Osteocyte (in vitro differentiated cells): ENCODE measurements around the gene PDIA5. TPM values are rescaled to one million over a fixed set of nuclear protein-coding genes. Genes with fewer than 3 reads are reported as not detected.

Experiments
- DNase-seq: peaks from one replicate; pipeline ENCODE4 v3.0.0; 2021; ENCODE audit warnings: mixed read lengths; ENCODE audit not compliant: unreplicated experiment; ENCODE audit errors: extremely low spot score
- H3K27ac Mint-ChIP-seq: one replicate; pipeline ENCODE4 v1.8.0; 2021; ENCODE audit warnings: mild to moderate bottlenecking, mixed read lengths; ENCODE audit not compliant: unreplicated experiment
- H3K27me3 Mint-ChIP-seq: one replicate; pipeline ENCODE4 v1.8.0; 2021; ENCODE audit warnings: mixed read lengths; ENCODE audit not compliant: unreplicated experiment
- H3K36me3 Mint-ChIP-seq: one replicate; pipeline ENCODE4 v1.8.0; 2021; ENCODE audit warnings: mixed read lengths; ENCODE audit not compliant: unreplicated experiment
- H3K4me1 Mint-ChIP-seq: one replicate; pipeline ENCODE4 v1.8.0; 2021; ENCODE audit warnings: mixed read lengths; ENCODE audit not compliant: unreplicated experiment
- H3K4me3 Mint-ChIP-seq: one replicate; pipeline ENCODE4 v1.8.0; 2021; ENCODE audit warnings: mild to moderate bottlenecking, moderate library complexity, mixed read lengths; ENCODE audit not compliant: unreplicated experiment
- H3K9me3 Mint-ChIP-seq: one replicate; pipeline ENCODE4 v1.8.0; 2021; ENCODE audit warnings: mixed read lengths; ENCODE audit not compliant: unreplicated experiment
- CTCF ChIP-seq: fragments of 200-600 bp; sonication (generic); IDR thresholded peaks from 2 replicates; pipeline ENCODE4 v1.5.0; 2021; ENCODE audit warnings: antibody characterized with exemption, mild to moderate bottlenecking, moderate library complexity
- total RNA-seq: library from RNA; stranded (reverse); gene quantifications from 2 replicates; pipeline ENCODE4 v1.2.1, GENCODE V29; 2021

PDIA5 gene
- total RNA-seq, 1 donor from 2014 or later = 35.5 TPM

- peaks cover 2% of the 10 kb centered on the region for H3K4me1 Mint-ChIP-seq
- DNase-seq = no peak
- H3K36me3 Mint-ChIP-seq = peaks cover 36% of the 10 kb centered on the region
- H3K27me3 Mint-ChIP-seq = no peaks in the 10 kb centered on the region
- no peak overlapping the region for H3K27ac Mint-ChIP-seq
- H3K4me3 Mint-ChIP-seq = no peak overlapping the region
- no peaks in the 10 kb centered on the region for H3K9me3 Mint-ChIP-seq
- TF ChIP-seq CTCF = no peak
These were observed 90.9 kb downstream of the PDIA5 start for GRCh38 chr3:123157598-123158287.

DNA sequence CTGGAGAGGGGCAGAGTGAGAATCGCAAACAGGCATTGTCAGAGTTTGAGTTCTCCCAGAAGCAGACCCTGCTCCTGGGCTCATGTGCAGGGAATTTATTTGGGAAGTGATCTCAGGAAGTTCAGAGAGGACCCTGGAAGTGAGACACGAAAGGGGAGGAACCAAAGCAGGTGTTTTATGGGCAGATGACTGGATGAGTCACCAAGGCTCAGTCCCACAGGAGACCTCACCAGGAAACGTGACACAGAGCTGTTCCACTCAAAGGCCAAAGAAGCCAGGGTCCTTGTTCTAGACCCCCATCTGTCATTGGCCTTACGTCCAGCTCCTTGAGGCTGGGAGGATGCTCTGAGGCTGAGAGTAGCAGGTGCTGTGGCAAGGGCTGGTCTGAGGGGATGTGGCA is 91.5 kb downstream of the PDIA5 start:
- no peaks in the 10 kb centered on the region for H3K9me3 Mint-ChIP-seq
- H3K4me3 Mint-ChIP-seq = no peak overlapping the region
- peaks cover 39% of the 10 kb centered on the region for H3K36me3 Mint-ChIP-seq
- H3K27ac Mint-ChIP-seq = no peak overlapping the region
- H3K4me1 Mint-ChIP-seq = peaks cover 2% of the 10 kb centered on the region
- no peak for DNase-seq
- no peak for TF ChIP-seq CTCF
- H3K27me3 Mint-ChIP-seq = no peaks in the 10 kb centered on the region

DNA sequence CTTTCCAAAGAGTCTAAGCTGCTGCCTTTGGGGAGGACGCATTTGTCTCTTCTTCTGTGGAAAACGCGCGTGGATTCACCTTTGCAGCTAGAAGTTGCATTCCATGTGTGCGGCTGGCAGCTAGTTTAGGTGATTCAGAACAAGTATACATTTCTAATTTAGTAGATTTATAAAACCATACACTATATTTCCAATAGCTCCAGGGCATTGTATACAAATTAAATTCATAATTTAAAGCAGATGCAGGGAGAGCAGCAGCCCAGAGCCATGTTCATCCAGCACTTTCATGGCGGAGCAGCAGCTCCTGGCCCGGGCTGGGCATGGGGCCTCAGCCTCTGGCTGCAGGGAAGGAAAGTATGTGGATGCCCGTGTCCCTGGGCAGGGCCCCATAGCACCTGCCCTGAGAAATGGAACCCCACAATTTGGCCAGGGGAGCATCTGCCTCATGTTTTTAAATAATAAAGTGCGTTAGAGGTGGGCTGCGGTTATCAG is 92.1 kb downstream of the PDIA5 start:
- Mint-ChIP-seq H3K36me3 (peaks cover 45% of the 10 kb centered on the region), H3K4me1 (peaks cover 2% of the 10 kb centered on the region), H3K9me3 (no peaks in the 10 kb centered on the region), H3K27ac (no peak overlapping the region), H3K27me3 (no peaks in the 10 kb centered on the region), H3K4me3 (no peak overlapping the region)
- no peak for TF ChIP-seq CTCF
- DNase-seq = no peak

DNA sequence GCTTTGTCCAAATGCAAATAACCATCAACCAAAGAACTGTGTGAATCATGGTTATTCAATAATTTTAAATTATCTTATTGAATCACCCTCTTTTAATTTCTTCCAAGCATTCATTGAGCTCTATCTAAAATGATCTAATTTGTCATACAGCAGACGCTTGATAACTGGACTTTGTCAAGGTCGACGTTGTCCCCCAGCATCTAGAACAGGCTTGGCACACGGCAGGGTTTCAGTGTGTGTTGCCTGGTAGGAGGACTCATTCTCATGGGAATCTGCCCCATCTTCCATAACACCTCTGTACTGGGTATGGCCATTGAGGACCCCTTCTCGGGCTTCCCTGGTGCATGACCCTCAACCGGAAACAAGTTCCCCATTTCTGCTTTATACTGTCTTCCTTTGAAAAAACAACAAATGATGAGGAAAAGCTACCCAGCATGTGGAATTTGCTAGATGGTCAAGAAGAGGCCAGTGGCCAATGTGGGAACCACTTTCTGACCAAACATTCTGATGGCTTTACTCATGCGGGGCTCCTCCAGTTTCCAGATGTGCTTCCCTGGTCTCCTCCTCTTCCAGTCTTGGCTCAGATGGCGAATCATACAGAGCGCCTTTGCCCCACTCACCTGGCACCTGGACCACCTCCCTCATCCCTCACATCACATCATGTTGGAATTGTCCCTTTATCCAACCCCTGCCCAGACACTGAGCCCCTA is 93.3 kb downstream of the PDIA5 start:
- no peak for TF ChIP-seq CTCF
- peaks cover 10% of the 10 kb centered on the region for H3K9me3 Mint-ChIP-seq
- H3K4me1 Mint-ChIP-seq = peaks cover 2% of the 10 kb centered on the region
- no peak overlapping the region for H3K4me3 Mint-ChIP-seq
- no peaks in the 10 kb centered on the region for H3K27me3 Mint-ChIP-seq
- H3K27ac Mint-ChIP-seq = no peak overlapping the region
- DNase-seq = no peak
- H3K36me3 Mint-ChIP-seq = peaks cover 51% of the 10 kb centered on the region

DNA sequence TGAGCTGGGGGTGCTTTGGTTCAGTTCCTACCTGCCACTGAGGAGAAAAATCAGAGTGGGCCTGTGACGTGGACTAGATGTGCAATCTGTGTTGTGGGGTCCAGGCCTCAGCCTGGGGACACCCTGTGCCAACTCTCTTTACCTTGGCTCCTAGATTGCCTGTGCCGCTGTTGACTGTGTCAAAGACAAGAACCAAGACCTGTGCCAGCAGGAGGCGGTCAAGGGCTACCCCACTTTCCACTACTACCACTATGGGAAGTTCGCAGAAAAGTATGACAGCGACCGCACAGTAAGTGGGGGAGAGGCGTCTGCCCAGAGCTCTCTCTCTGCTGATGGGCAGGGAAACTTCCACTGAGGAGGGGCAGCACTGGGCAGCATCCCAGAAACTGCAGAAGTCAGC is 94.3 kb downstream of the PDIA5 start:
- Mint-ChIP-seq H3K9me3 (peaks cover 12% of the 10 kb centered on the region), H3K27me3 (no peaks in the 10 kb centered on the region), H3K4me3 (no peak overlapping the region), H3K27ac (no peak overlapping the region), H3K36me3 (peaks cover 55% of the 10 kb centered on the region), H3K4me1 (peaks cover 2% of the 10 kb centered on the region)
- DNase-seq = no peak
- TF ChIP-seq CTCF = no peak
